MM.1S (cell line): ENCODE results near the gene STAT1.

Experiments used
- DNase-seq: peaks from one replicate; pipeline ENCODE4 v3.0.0-alpha.2; 2015
- H2AFZ ChIP-seq: fragments of 300-600 bp; sonication (generic); 2 replicates; pipeline ENCODE4 v1.6.0; 2016; ENCODE audit warnings: antibody characterized with exemption, low read length
- H3F3A ChIP-seq: fragments of 300-600 bp; sonication (generic); 2 replicates; pipeline ENCODE4 v1.6.1; 2016; ENCODE audit warnings: mild to moderate bottlenecking, antibody characterized with exemption, low read length, moderate library complexity, mixed read lengths; ENCODE audit not compliant: insufficient read depth
- H3K27ac ChIP-seq: fragments of 300-600 bp; sonication (generic); 2 replicates; pipeline ENCODE4 v1.5.1; 2016; ENCODE audit warnings: mild to moderate bottlenecking, low read length
- H3K27me3 ChIP-seq: fragments of 300-600 bp; sonication (generic); replicated peaks from 2 replicates; pipeline ENCODE4 v1.6.0; 2016; ENCODE audit warnings: low read length; ENCODE audit not compliant: insufficient read depth
- H3K36me3 ChIP-seq: fragments of 300-600 bp; sonication (generic); replicated peaks from 2 replicates; pipeline ENCODE4 v1.6.1; 2016; ENCODE audit warnings: mild to moderate bottlenecking, low read length, mixed read lengths; ENCODE audit not compliant: insufficient read depth
- H3K4me1 ChIP-seq: fragments of 300-600 bp; sonication (generic); 2 replicates; pipeline ENCODE4 v1.6.1; 2016; ENCODE audit warnings: low read length, mixed read lengths
- H3K4me2 ChIP-seq: fragments of 300-600 bp; sonication (generic); 2 replicates; pipeline ENCODE4 v1.6.0; 2016; ENCODE audit warnings: low read depth, low read length
- H3K4me3 ChIP-seq: fragments of 300-600 bp; sonication (generic); 2 replicates; pipeline ENCODE4 v1.5.1; 2016; ENCODE audit warnings: low read length, mixed read lengths
- H3K79me2 ChIP-seq: fragments of 300-600 bp; sonication (generic); 2 replicates; pipeline ENCODE4 v1.6.1; 2016; ENCODE audit warnings: mixed run types, low read length, mixed read lengths
- H3K9ac ChIP-seq: fragments of 300-600 bp; sonication (generic); 2 replicates; pipeline ENCODE4 v1.6.1; 2016; ENCODE audit warnings: low read length, mixed read lengths
- H3K9me2 ChIP-seq: fragments of 300-600 bp; sonication (generic); replicated peaks from 2 replicates; pipeline ENCODE4 v1.6.1; 2016; ENCODE audit warnings: mild to moderate bottlenecking, low read length, mixed read lengths; ENCODE audit not compliant: insufficient read depth
- H3K9me3 ChIP-seq: fragments of 300-600 bp; sonication (generic); replicated peaks from 2 replicates; pipeline ENCODE4 v1.6.1; 2016; ENCODE audit warnings: mild to moderate bottlenecking, low read length, mixed read lengths; ENCODE audit not compliant: insufficient read depth
- H4K20me1 ChIP-seq: fragments of 300-600 bp; sonication (generic); 2 replicates; pipeline ENCODE4 v1.6.1; 2016; ENCODE audit warnings: mild to moderate bottlenecking, low read length, moderate library complexity, mixed read lengths; ENCODE audit not compliant: insufficient read depth
- CTCF ChIP-seq: fragments of 300-600 bp; sonication (generic); IDR thresholded peaks from 2 replicates; pipeline ENCODE4 v1.5.1; 2016; ENCODE audit warnings: antibody characterized with exemption, low read length, mixed read lengths
- EZH2 ChIP-seq: fragments of 300-600 bp; sonication (generic); optimal IDR thresholded peaks from 2 replicates; pipeline ENCODE3; 2017; ENCODE audit warnings: low read depth, mild to moderate bottlenecking, antibody characterized with exemption, low read length, mixed read lengths
- EZH2phosphoT487 ChIP-seq: fragments of 300-600 bp; sonication (generic); IDR thresholded peaks from 2 replicates; pipeline ENCODE4 v1.6.1; 2018; ENCODE audit warnings: antibody characterized with exemption, low read length

The STAT1 gene

GRCh38 chr2:190980630-190981209 is 33.3 kb downstream of the STAT1 start:
- Histone ChIP-seq H3K36me3 (peaks cover 4% of the 10 kb centered on the region; the same call in 1 of the 2 replicates), H3K27ac (no peak overlapping the region)

GRCh38 chr2:190979906-190980629 is 33.9 kb downstream of the STAT1 start:
- no peak overlapping the region for H3K4me2 ChIP-seq
- H3K4me1 ChIP-seq: no peaks in the 10 kb centered on the region
- H3K36me3 ChIP-seq: peaks cover 4% of the 10 kb centered on the region; the same call in 1 of the 2 replicates
- DNase-seq: no peak
- H3K27me3 ChIP-seq: no peaks in the 10 kb centered on the region
- H2AFZ ChIP-seq: no peak overlapping the region
- no peak for TF ChIP-seq CTCF
- TF ChIP-seq EZH2: no peak
- no peak for TF ChIP-seq EZH2phosphoT487
- no peaks in the 10 kb centered on the region for H3K9me3 ChIP-seq
- H4K20me1 ChIP-seq: no peaks in the 10 kb centered on the region
- no peaks in the 10 kb centered on the region for H3F3A ChIP-seq
- H3K79me2 ChIP-seq: no peaks in the 10 kb centered on the region
- no peak overlapping the region for H3K4me3 ChIP-seq
- H3K9me2 ChIP-seq: no peaks in the 10 kb centered on the region
- no peak overlapping the region for H3K9ac ChIP-seq
- H3K27ac ChIP-seq: no peak overlapping the region

More at GRCh38 chr2:190980630-190981209, 33.3 kb downstream of the STAT1 start:
- Histone ChIP-seq H3F3A (no peaks in the 10 kb centered on the region), H4K20me1 (no peaks in the 10 kb centered on the region), H3K79me2 (no peaks in the 10 kb centered on the region), H3K4me2 (no peak overlapping the region), H3K9me3 (no peaks in the 10 kb centered on the region), H3K4me1 (no peaks in the 10 kb centered on the region), H3K9me2 (no peaks in the 10 kb centered on the region), H3K27me3 (no peaks in the 10 kb centered on the region), H3K9ac (no peak overlapping the region), H3K4me3 (no peak overlapping the region), H2AFZ (no peak overlapping the region)
- DNase-seq: no peak
- TF ChIP-seq EZH2phosphoT487 (no peak), EZH2 (no peak), CTCF (no peak)

GRCh38 chr2:190978389-190979053 is 35.5 kb downstream of the STAT1 start:
- H3K36me3 ChIP-seq: peaks cover 3% of the 10 kb centered on the region; the same call in 1 of the 2 replicates
- H3F3A ChIP-seq: no peaks in the 10 kb centered on the region
- no peak for TF ChIP-seq EZH2phosphoT487
- TF ChIP-seq EZH2: no peak
- TF ChIP-seq CTCF: no peak
- DNase-seq: no peak
- no peaks in the 10 kb centered on the region for H3K9me2 ChIP-seq
- H3K4me1 ChIP-seq: no peaks in the 10 kb centered on the region
- no peaks in the 10 kb centered on the region for H4K20me1 ChIP-seq
- H3K9ac ChIP-seq: no peak overlapping the region
- H3K27me3 ChIP-seq: no peaks in the 10 kb centered on the region
- no peaks in the 10 kb centered on the region for H3K79me2 ChIP-seq
- H3K4me2 ChIP-seq: no peak overlapping the region
- H3K4me3 ChIP-seq: no peak overlapping the region
- no peak overlapping the region for H2AFZ ChIP-seq
- no peaks in the 10 kb centered on the region for H3K9me3 ChIP-seq
- H3K27ac ChIP-seq: no peak overlapping the region
